Endodermal cell (in vitro differentiated cells): Measurements from ENCODE around the gene MYO5B. TPM values are rescaled to one million over a fixed set of nuclear protein-coding genes. Genes with fewer than 3 reads are reported as not detected.
"Not testable (repeated sequence)": the region's sequence is repeated elsewhere in the genome, so short reads cannot be mapped to it uniquely, and the experiment has no call there.

Experiments
- DNase-seq: peaks from one replicate; pipeline ENCODE4 v3.0.0-alpha.2; 2017
- H3K27ac ChIP-seq: 2 replicates; pipeline ENCODE4 v1.5.1; 2013; ENCODE audit warnings: mild to moderate bottlenecking, low read depth, low read length, moderate library complexity
- H3K27me3 ChIP-seq: 2 replicates; pipeline ENCODE4 v1.6.1; 2013; ENCODE audit warnings: mild to moderate bottlenecking, low read length, moderate library complexity; ENCODE audit not compliant: insufficient read depth, control insufficient read depth, poor library complexity, severe bottlenecking
- H3K36me3 ChIP-seq: 2 replicates; pipeline ENCODE4 v1.7.0; 2013; ENCODE audit warnings: mild to moderate bottlenecking, low read length, moderate library complexity; ENCODE audit not compliant: control insufficient read depth, insufficient read depth
- H3K4me1 ChIP-seq: one replicate; pipeline ENCODE4 v1.7.0; 2013; ENCODE audit warnings: low read length; ENCODE audit not compliant: control insufficient read depth, insufficient read depth
- H3K4me3 ChIP-seq: 2 replicates; pipeline ENCODE4 v1.5.1; 2013; ENCODE audit warnings: mild to moderate bottlenecking, low read length, moderate library complexity
- H3K9ac ChIP-seq: 2 replicates; pipeline ENCODE4 v1.6.1; 2013; ENCODE audit warnings: mild to moderate bottlenecking, low read length, moderate library complexity; ENCODE audit not compliant: poor library complexity, severe bottlenecking; ENCODE audit errors: extremely low read depth
- H3K9me3 ChIP-seq: 2 replicates; pipeline ENCODE4 v1.6.1; 2013; ENCODE audit warnings: mild to moderate bottlenecking, low read length, moderate library complexity; ENCODE audit not compliant: control insufficient read depth
- H3K27ac Mint-ChIP-seq: 2 replicates; pipeline ENCODE4 v1.8.0; 2020; ENCODE audit warnings: mixed read lengths
- H3K27me3 Mint-ChIP-seq: 2 replicates; pipeline ENCODE4 v1.8.0; 2021; ENCODE audit warnings: mild to moderate bottlenecking, mixed read lengths; ENCODE audit not compliant: insufficient read depth
- H3K36me3 Mint-ChIP-seq: 2 replicates; pipeline ENCODE4 v1.8.0; 2020; ENCODE audit warnings: low read depth, mixed read lengths
- H3K4me1 Mint-ChIP-seq: 2 replicates; pipeline ENCODE4 v1.8.0; 2020; ENCODE audit warnings: mixed read lengths
- H3K4me3 Mint-ChIP-seq: 2 replicates; pipeline ENCODE4 v1.8.0; 2020; ENCODE audit warnings: mild to moderate bottlenecking, moderate library complexity, mixed read lengths
- H3K9me3 Mint-ChIP-seq: 2 replicates; pipeline ENCODE4 v1.8.0; 2020; ENCODE audit warnings: mild to moderate bottlenecking, mixed read lengths
- WGBS, 2 experiments: methylation state at CpG; one replicate each; pipeline versions ENCODE4 v1.1.5 to v1.1.7; 2013; ENCODE audit warnings: missing lambda C conversion rate in 2 of 2, mixed read lengths in 1 of 2; ENCODE audit not compliant: insufficient coverage in 1 of 2, insufficient read length in 1 of 2; 5-methylcytosine and 5-hydroxymethylcytosine counted together
- total RNA-seq, 2 donors: library from RNA; stranded (reverse); fragmentation: NEBNext Ultra II Directional in 1 of 2; extraction: Animal tissue kit (Norgen Biotek cat#: 25700) in 1 of 2; gene quantifications; 2 replicates in 1 of 2; 3 replicates in 1 of 2; pipeline ENCODE4 v1.2.1, GENCODE V29; 2021
- TF ChIP-seq, protein P1 (sequence below): fragments of 200-600 bp; sonication (generic); conservative IDR thresholded peaks from 2 replicates; pipeline ENCODE4 v1.5.0; 2021; ENCODE audit warnings: antibody characterized with exemption, mild to moderate bottlenecking

Gene MYO5B
- total RNA-seq, 2 donors from 2014 or later, result 12.2 to 16.8 TPM

DNA sequence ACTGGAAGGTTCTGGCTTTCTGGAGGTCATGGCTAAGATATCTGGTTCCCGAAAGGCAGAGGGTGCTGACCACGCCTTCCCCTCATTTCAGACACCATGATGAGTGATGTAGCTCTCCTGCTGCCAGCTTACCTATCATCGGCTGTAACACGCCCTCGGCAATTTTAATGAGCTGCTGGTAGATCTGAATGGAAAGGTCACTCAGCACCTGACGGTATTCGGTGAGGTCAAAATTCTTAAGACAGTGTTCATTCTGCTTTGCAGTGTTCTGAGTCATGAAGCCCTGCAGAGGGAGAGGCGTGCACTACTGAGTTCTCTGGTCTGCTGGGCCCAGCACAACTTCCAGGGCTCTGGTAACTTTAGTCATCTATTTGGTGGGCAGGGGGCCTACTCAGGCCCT lies 355.9 kb downstream of the MYO5B start:
- H3K36me3 ChIP-seq, result peaks cover 4% of the 10 kb centered on the region

DNA sequence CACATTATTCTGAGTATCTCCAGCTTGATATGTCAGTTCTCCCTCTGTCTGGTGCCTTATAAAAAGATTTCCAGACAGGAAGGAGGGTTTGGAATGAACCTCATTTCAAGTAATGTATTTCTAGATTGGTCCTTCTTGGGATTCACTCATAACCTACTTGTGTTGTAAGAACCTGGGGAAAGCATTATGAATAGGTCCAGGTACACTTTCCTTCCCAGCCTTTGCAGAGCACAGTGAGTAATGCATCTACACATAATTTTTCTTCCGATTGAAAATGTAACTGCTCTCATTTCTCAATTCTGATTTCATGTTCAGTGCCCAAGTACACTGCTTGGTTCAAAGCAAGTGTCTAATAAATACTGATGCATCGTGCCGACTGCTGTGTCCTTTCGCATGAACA lies 356.6 kb downstream of the MYO5B start:
- Histone ChIP-seq H3K27ac (no peak overlapping the region), H3K9me3 (no peaks in the 10 kb centered on the region), H3K9ac (no peak overlapping the region), H3K4me3 (no peak overlapping the region), H3K27me3 (no peaks in the 10 kb centered on the region), H3K4me1 (no peaks in the 10 kb centered on the region), H3K36me3 (peaks cover 4% of the 10 kb centered on the region)
- H3K4me3 Mint-ChIP-seq, result no peak overlapping the region
- 96 to 100% methylated on average over 3 to 4 of the region's 4 CpGs for WGBS, 2 experiments
- peaks cover 8% of the 10 kb centered on the region for H3K36me3 Mint-ChIP-seq
- no peak for DNase-seq
- peaks cover 23% of the 10 kb centered on the region for H3K4me1 Mint-ChIP-seq
- no peak overlapping the region for H3K27ac Mint-ChIP-seq
- no peaks in the 10 kb centered on the region for H3K27me3 Mint-ChIP-seq
- no peaks in the 10 kb centered on the region for H3K9me3 Mint-ChIP-seq
- TF ChIP-seq, protein P1, sequence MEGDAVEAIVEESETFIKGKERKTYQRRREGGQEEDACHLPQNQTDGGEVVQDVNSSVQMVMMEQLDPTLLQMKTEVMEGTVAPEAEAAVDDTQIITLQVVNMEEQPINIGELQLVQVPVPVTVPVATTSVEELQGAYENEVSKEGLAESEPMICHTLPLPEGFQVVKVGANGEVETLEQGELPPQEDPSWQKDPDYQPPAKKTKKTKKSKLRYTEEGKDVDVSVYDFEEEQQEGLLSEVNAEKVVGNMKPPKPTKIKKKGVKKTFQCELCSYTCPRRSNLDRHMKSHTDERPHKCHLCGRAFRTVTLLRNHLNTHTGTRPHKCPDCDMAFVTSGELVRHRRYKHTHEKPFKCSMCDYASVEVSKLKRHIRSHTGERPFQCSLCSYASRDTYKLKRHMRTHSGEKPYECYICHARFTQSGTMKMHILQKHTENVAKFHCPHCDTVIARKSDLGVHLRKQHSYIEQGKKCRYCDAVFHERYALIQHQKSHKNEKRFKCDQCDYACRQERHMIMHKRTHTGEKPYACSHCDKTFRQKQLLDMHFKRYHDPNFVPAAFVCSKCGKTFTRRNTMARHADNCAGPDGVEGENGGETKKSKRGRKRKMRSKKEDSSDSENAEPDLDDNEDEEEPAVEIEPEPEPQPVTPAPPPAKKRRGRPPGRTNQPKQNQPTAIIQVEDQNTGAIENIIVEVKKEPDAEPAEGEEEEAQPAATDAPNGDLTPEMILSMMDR, result no peak

More for the DNA sequence above, 355.9 kb downstream of the MYO5B start:
- Mint-ChIP-seq H3K27me3 (no peaks in the 10 kb centered on the region), H3K4me1 (peaks cover 23% of the 10 kb centered on the region), H3K36me3 (peaks cover 8% of the 10 kb centered on the region), H3K27ac (no peak overlapping the region), H3K9me3 (no peaks in the 10 kb centered on the region), H3K4me3 (no peak overlapping the region)
- Histone ChIP-seq H3K4me1 (no peaks in the 10 kb centered on the region), H3K27me3 (no peaks in the 10 kb centered on the region), H3K9ac (no peak overlapping the region), H3K27ac (no peak overlapping the region), H3K4me3 (no peak overlapping the region), H3K9me3 (no peaks in the 10 kb centered on the region)
- TF ChIP-seq, protein P1, result no peak
- no peak for DNase-seq
- 94 to 95% methylated on average over 7 to 8 of the region's 8 CpGs for WGBS, 2 experiments

DNA sequence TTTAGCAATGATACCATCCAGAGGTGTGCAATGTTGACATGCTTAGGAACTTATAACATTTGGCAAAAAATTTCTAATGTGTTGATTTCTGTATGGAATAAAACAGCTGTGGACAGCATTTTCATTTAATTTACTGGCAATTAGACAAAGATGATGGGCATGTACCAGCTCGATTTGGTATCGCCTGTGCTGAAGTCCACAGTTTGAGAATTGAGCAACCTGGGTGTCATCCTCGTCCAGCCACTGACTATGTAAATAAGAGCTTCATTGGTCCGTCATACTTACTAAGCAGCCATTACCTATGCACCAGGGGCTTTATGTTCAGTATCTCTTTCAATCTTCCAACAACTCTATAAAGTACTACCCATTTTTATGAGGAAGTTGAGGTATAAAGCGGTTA lies 357.1 kb downstream of the MYO5B start:
- 81 to 82% methylated on average over 5 of the region's 5 CpGs for WGBS, 2 experiments
- peaks cover 23% of the 10 kb centered on the region for H3K4me1 Mint-ChIP-seq
- no peaks in the 10 kb centered on the region for H3K27me3 ChIP-seq
- H3K27ac Mint-ChIP-seq, result no peak overlapping the region
- TF ChIP-seq, protein P1, result no peak
- H3K4me1 ChIP-seq, result no peaks in the 10 kb centered on the region
- no peak overlapping the region for H3K4me3 ChIP-seq
- H3K9me3 ChIP-seq, result no peaks in the 10 kb centered on the region
- no peaks in the 10 kb centered on the region for H3K9me3 Mint-ChIP-seq
- peaks cover 8% of the 10 kb centered on the region for H3K36me3 Mint-ChIP-seq
- no peak overlapping the region for H3K9ac ChIP-seq
- no peak for DNase-seq
- no peaks in the 10 kb centered on the region for H3K27me3 Mint-ChIP-seq
- H3K27ac ChIP-seq, result no peak overlapping the region
- peaks cover 4% of the 10 kb centered on the region for H3K36me3 ChIP-seq
- no peak overlapping the region for H3K4me3 Mint-ChIP-seq

DNA sequence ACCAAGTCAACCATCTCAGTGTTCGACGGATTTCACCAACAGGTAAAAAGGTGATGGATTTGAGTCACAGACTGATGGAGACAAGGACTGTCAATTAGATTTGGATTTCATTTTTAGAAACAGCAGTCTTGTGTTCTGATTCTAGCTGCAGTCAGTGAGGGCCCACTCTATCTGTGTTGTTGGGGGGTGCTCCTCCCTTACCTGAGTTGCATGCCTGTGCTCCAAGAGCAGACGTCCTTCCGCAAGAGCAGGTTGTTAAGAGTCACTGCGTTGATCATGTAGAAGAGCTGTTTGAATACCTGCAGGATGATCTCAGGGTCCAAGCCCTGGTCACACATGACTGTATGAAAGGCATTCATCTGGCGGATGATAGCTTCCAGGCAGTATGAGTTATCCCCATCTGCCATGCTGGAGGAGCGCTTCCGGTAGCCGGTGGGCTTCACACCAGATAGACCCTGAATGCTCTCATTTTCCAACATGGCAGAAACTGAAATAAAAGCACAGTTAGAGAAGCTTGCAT lies 357.6 kb downstream of the MYO5B start:
- 94 to 96% methylated on average over 9 of the region's 9 CpGs for WGBS, 2 experiments
- H3K27ac Mint-ChIP-seq, DNase-seq, H3K9me3 Mint-ChIP-seq, H3K27me3 ChIP-seq, H3K36me3 Mint-ChIP-seq, H3K4me1 ChIP-seq, H3K9me3 ChIP-seq, H3K36me3 ChIP-seq, H3K9ac ChIP-seq, H3K4me3 Mint-ChIP-seq, H3K27ac ChIP-seq, H3K27me3 Mint-ChIP-seq, H3K4me3 ChIP-seq: not testable (repeated sequence)
- H3K4me1 Mint-ChIP-seq, result peaks cover 23% of the 10 kb centered on the region
